Renal cortical epithelial cell (primary cell): ENCODE results near the gene PPFIA4. TPM values are rescaled to one million over a fixed set of nuclear protein-coding genes. Genes with fewer than 3 reads are reported as not detected.

Source experiments
- DNase-seq: peaks from one replicate; pipeline ENCODE4 v3.0.0-alpha.2; 2011; ENCODE audit warnings: low read depth
- total RNA-seq: library from RNA; depleted of rRNA; stranded (reverse); fragments of >200 nt; gene quantifications from 2 replicates; pipeline ENCODE4 v1.2.3, GENCODE V29; 2014

PPFIA4 gene
- total RNA-seq, 1 donor from 2014 or later = 12.4 TPM

GRCh38 chr1:203126866-203127665 lies 100.8 kb downstream of the PPFIA4 start:
- no peak for DNase-seq

GRCh38 chr1:203127666-203128430 lies 101.6 kb downstream of the PPFIA4 start, which contains the start of gene ADORA1:
ADORA1 (plus strand) TSS chr1:203127726; CDS start chr1:203128842, 1,116 bp downstream.
- peak; percentile 48 for DNase-seq

GRCh38 chr1:203128431-203128715 lies 102.1 kb downstream of the PPFIA4 start:
- no peak for DNase-seq

Other genes starting within 250 kb of the PPFIA4 start
- gene KDM5B, start 218.1 kb upstream of the PPFIA4 start, total RNA-seq = 76.6 and 183 TPM in 2 replicates
- gene PCAT6, start 215.5 kb upstream of the PPFIA4 start, total RNA-seq = 0.40 TPM in 1 of 2 replicates, not detected in the other
- 3.3 and 7.1 TPM in 2 replicates for gene RABIF, start 137.3 kb upstream of the PPFIA4 start, total RNA-seq
- gene KLHL12, start 99.3 kb upstream of the PPFIA4 start, total RNA-seq = 31.8 and 40.6 TPM in 2 replicates
- gene ADIPOR1, start 68.2 kb upstream of the PPFIA4 start, total RNA-seq = 97.1 and 107 TPM in 2 replicates
- gene CYB5R1, start 59.2 kb upstream of the PPFIA4 start, total RNA-seq = 35.4 and 47.2 TPM in 2 replicates
- 77.8 and 136 TPM in 2 replicates for gene TMEM183A, start 19.1 kb upstream of the PPFIA4 start, total RNA-seq
- not detected in 2 replicates for gene MYOG, start 59.5 kb downstream of the PPFIA4 start, total RNA-seq
- gene ADORA1, start 101.2 kb downstream of the PPFIA4 start, total RNA-seq = 4.2 and 54.7 TPM in 2 replicates
- not detected in 2 replicates for gene MYBPH, start 149.3 kb downstream of the PPFIA4 start, total RNA-seq
- 0.10 and 0.69 TPM in 2 replicates for gene CHI3L1, start 160.2 kb downstream of the PPFIA4 start, total RNA-seq
- gene CHIT1, start 203.2 kb downstream of the PPFIA4 start, total RNA-seq = under 0.01 TPM in 1 of 2 replicates, not detected in the other